Keratinocyte (primary cell): ENCODE measurements around the gene ADAMTS2.

Experiments used
- CTCF ChIP-seq, 3 experiments: IDR thresholded peaks in 1 of 3; conservative IDR thresholded peaks in 1 of 3; optimal IDR thresholded peaks in 1 of 3; 2 replicates in 2 of 3; 3 replicates in 1 of 3; pipeline versions ENCODE3 to v1.5.1; 2011; ENCODE audit warnings: low read length in 3 of 3, mild to moderate bottlenecking in 3 of 3, moderate library complexity in 2 of 3, control low read depth in 1 of 3, inconsistent platforms in 1 of 3; ENCODE audit not compliant: insufficient read depth in 2 of 3; ENCODE audit errors: extremely low read depth in 1 of 3
- EZH2 ChIP-seq: IDR thresholded peaks from one replicate; pipeline ENCODE4 v1.6.1; 2012; ENCODE audit warnings: inconsistent platforms, mild to moderate bottlenecking, low read length, moderate library complexity

GRCh38 chr5:179278119-179278518 lies 67.1 kb downstream of the ADAMTS2 start:
- TF ChIP-seq CTCF (optimal IDR thresholded peaks at IDR 0.05 in 1 of 3, IDR thresholded peaks at IDR 0.05 in 1 of 3, conservative IDR thresholded peaks at IDR 0.05 in 1 of 3; ENCODE audit: extremely low read depth in 1 of 3, insufficient read depth in 2 of 3, low read length in 3 of 3) (no peak), EZH2 (no peak)
